ENCODE measurements around the gene ST3GAL6.

The ST3GAL6 gene

GRCh38 chr3:98763076-98763475 is at the start of gene ST3GAL6:
Gene ST3GAL6, plus strand, starts transcription at chr3:98763340. Its CDS starts 5,101 bp downstream, at chr3:98768441.
- DNase-seq, result peak; percentile 11

GRCh38 chr3:98713984-98714383 is 49.2 kb upstream of the ST3GAL6 start:
- DNase-seq, result no peak

- DNase-seq, result no peak
These were observed 45.6 kb upstream of the ST3GAL6 start for GRCh38 chr3:98717584-98717983.

GRCh38 chr3:98718730-98719129 is 44.4 kb upstream of the ST3GAL6 start:
- no peak for DNase-seq

- DNase-seq, result no peak
These were observed 41.4 kb upstream of the ST3GAL6 start for GRCh38 chr3:98721776-98722175.

GRCh38 chr3:98722389-98722788 is 40.8 kb upstream of the ST3GAL6 start:
- DNase-seq, result no peak

GRCh38 chr3:98725352-98725751 is 37.8 kb upstream of the ST3GAL6 start:
- no peak for DNase-seq

GRCh38 chr3:98726084-98726483 is 37.1 kb upstream of the ST3GAL6 start:
- DNase-seq, result no peak

- no peak for DNase-seq
These were observed 35.5 kb upstream of the ST3GAL6 start for GRCh38 chr3:98727638-98728037.

GRCh38 chr3:98728672-98729071 is 34.5 kb upstream of the ST3GAL6 start:
- no peak for DNase-seq

- peak; percentile 4 for DNase-seq
These were observed 32.8 kb upstream of the ST3GAL6 start for GRCh38 chr3:98730338-98730737.

GRCh38 chr3:98730886-98731537 is 32.1 kb upstream of the ST3GAL6 start:
- DNase-seq, result no peak

GRCh38 chr3:98731720-98732285 is 31.3 kb upstream of the ST3GAL6 start:
- no peak for DNase-seq

GRCh38 chr3:98732286-98733052 is 30.7 kb upstream of the ST3GAL6 start:
- no peak for DNase-seq

- DNase-seq, result no peak
These were observed 29.9 kb upstream of the ST3GAL6 start for GRCh38 chr3:98733053-98733811.

GRCh38 chr3:98733812-98734281 is 29.3 kb upstream of the ST3GAL6 start:
- no peak for DNase-seq

- no peak for DNase-seq
These were observed 28.8 kb upstream of the ST3GAL6 start for GRCh38 chr3:98734306-98734705.

GRCh38 chr3:98734735-98735134 is 28.4 kb upstream of the ST3GAL6 start:
- no peak for DNase-seq

- DNase-seq, result no peak
These were observed 27.8 kb upstream of the ST3GAL6 start for GRCh38 chr3:98735296-98735695.

GRCh38 chr3:98735761-98736269 is 27.3 kb upstream of the ST3GAL6 start:
- DNase-seq, result no peak

- no peak for DNase-seq
These were observed 25.8 kb upstream of the ST3GAL6 start for GRCh38 chr3:98737301-98737700.

- DNase-seq, result no peak
These were observed 23.9 kb upstream of the ST3GAL6 start for GRCh38 chr3:98739266-98739665.

GRCh38 chr3:98740324-98740723 is 22.8 kb upstream of the ST3GAL6 start:
- DNase-seq, result no peak
